ENCODE measurements around the gene MYRIP. TPM values are rescaled to one million over a fixed set of nuclear protein-coding genes. Genes with fewer than 3 reads are reported as not detected.

MYRIP gene
- total RNA-seq, 2 experiments from 2014 or later = not detected

DNA sequence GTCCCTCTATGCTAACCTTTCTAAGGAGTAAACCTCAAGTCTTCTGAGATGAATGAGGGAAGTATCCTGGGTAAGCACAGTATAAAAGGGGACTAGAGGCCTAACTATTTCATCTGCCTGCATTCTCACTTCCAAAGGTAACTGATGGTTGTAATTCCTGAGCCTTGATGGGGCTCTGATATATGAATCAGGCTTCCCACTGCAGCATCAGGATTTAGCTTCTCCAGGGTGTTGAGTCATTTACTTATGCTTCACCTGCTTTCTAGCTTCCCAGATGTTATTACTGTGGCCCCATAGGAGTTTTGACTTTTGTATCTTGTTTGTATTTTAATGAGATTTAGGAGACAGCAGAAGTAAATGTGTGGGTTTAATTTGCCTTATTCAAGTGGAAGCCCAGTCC lies 292.8 kb downstream of the MYRIP start:
- no peaks in the 10 kb centered on the region for H3K9me3 Mint-ChIP-seq
- H3K4me1 Mint-ChIP-seq = no peaks in the 10 kb centered on the region
- ChIA-PET POLR2A (no interaction called here), CTCF (no interaction called here)
- no peak overlapping the region for H3K27ac Mint-ChIP-seq
- peaks cover 8% of the 10 kb centered on the region for H3K27me3 Mint-ChIP-seq
- H3K4me3 Mint-ChIP-seq = no peak overlapping the region
- no peak for DNase-seq
- no peaks in the 10 kb centered on the region for H3K36me3 Mint-ChIP-seq (ENCODE audit: low read depth)

DNA sequence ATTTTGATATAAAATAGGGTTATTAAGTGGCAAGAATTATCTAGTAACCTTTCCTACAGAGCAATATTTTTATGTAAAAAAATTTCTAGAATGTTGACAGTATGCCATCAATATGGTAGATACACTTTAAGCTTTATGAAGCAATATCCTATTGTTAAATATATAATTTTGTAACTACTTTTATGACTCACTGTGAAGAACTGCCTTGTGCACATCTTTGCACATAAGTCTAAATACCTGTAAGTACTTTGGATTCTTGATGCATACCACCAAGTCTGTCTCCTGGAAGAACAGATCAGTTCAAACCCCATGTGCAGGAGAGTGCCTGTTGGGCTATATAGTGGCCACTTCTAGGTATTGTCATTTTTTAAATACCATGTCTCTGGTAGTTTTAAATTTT lies 294.4 kb downstream of the MYRIP start:
- no peaks in the 10 kb centered on the region for H3K4me1 Mint-ChIP-seq

GRCh38 chr3:40104441-40104840 lies 295.0 kb downstream of the MYRIP start:
- Mint-ChIP-seq H3K4me3 (no peak overlapping the region), H3K4me1 (no peaks in the 10 kb centered on the region)

More for the DNA sequence above, 294.4 kb downstream of the MYRIP start:
- H3K4me3 Mint-ChIP-seq = no peak overlapping the region
- H3K27me3 Mint-ChIP-seq = peaks cover 7% of the 10 kb centered on the region
- H3K27ac Mint-ChIP-seq = no peak overlapping the region
- ChIA-PET CTCF (no interaction called here), POLR2A (no interaction called here)
- DNase-seq = no peak
- no peaks in the 10 kb centered on the region for H3K36me3 Mint-ChIP-seq (ENCODE audit: low read depth)
- no peaks in the 10 kb centered on the region for H3K9me3 Mint-ChIP-seq

DNA sequence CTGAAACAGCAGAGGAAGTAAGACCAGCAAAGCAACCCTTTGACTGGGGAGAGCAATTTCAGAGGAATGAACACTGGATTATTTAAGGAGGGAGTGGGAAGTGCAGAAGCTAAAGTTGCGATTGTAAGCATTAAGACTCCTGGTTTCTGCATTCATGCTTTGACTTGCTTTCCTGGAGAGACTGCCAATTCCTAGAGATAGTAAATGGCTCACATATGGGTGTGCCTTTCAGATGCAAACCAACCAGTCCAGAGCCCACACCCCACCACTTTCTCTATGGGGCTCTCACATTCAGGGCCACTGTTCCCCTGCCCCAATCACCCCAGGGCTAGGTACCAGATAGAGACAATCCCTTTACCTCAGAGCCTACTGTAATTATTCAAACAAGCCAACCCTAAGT lies 299.2 kb downstream of the MYRIP start:
- ChIA-PET CTCF (no interaction called here), POLR2A (no interaction called here)
- no peaks in the 10 kb centered on the region for H3K9me3 Mint-ChIP-seq
- H3K4me3 Mint-ChIP-seq = no peak overlapping the region
- H3K27me3 Mint-ChIP-seq = peaks cover 2% of the 10 kb centered on the region
- no peak overlapping the region for H3K27ac Mint-ChIP-seq
- DNase-seq = no peak
- H3K36me3 Mint-ChIP-seq (ENCODE audit: low read depth) = no peaks in the 10 kb centered on the region
- H3K4me1 Mint-ChIP-seq = no peaks in the 10 kb centered on the region

More at GRCh38 chr3:40104441-40104840, 295.0 kb downstream of the MYRIP start:
- DNase-seq = no peak
- Mint-ChIP-seq H3K9me3 (no peaks in the 10 kb centered on the region), H3K27ac (no peak overlapping the region), H3K36me3 (ENCODE audit: low read depth) (no peaks in the 10 kb centered on the region), H3K27me3 (peaks cover 7% of the 10 kb centered on the region)
- POLR2A ChIA-PET = no interaction called here
- CTCF ChIA-PET = no interaction called here

- Mint-ChIP-seq H3K27me3 (peaks cover 2% of the 10 kb centered on the region), H3K9me3 (no peaks in the 10 kb centered on the region), H3K4me1 (no peaks in the 10 kb centered on the region), H3K27ac (no peak overlapping the region), H3K4me3 (no peak overlapping the region), H3K36me3 (ENCODE audit: low read depth) (no peaks in the 10 kb centered on the region)
- no peak for DNase-seq
- ChIA-PET POLR2A (no interaction called here), CTCF (no interaction called here)
Measured at GRCh38 chr3:40109641-40110490, 300.5 kb downstream of the MYRIP start.

- Mint-ChIP-seq H3K36me3 (ENCODE audit: low read depth) (no peaks in the 10 kb centered on the region), H3K27me3 (peaks cover 4% of the 10 kb centered on the region), H3K4me3 (no peak overlapping the region), H3K4me1 (no peaks in the 10 kb centered on the region), H3K27ac (no peak overlapping the region), H3K9me3 (no peaks in the 10 kb centered on the region)
- no peak for DNase-seq
- ChIA-PET CTCF (interaction anchor here (1.6 to 1.7 kb wide), 2 partner anchors 11 to 24 kb away, joined by 4 read pairs; no protein-coding TSS in a partner anchor), POLR2A (no interaction called here)
Measured at GRCh38 chr3:40116478-40117177, 307.2 kb downstream of the MYRIP start.

DNA sequence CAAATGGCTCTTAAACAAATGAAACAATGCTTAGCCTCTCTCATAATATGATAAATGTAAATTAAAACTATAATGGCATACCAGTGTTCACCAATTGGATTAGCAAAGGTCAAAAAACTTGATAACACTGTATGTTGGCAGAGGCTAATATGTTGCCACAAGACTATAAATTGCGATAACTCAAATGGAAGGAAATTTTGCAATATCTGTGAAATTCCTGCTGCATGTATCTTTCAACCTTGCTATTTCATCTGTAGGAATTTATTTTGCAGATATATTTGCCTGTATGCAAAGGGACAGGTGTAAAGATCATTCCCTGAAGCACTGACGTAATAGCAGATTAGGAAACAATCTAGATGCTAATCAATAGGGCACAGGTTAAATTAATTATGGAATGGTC lies 308.7 kb downstream of the MYRIP start:
- no peak for DNase-seq
- POLR2A ChIA-PET = no interaction called here
- Mint-ChIP-seq H3K4me3 (no peak overlapping the region), H3K9me3 (no peaks in the 10 kb centered on the region), H3K27me3 (peaks cover 4% of the 10 kb centered on the region), H3K36me3 (ENCODE audit: low read depth) (no peaks in the 10 kb centered on the region), H3K27ac (no peak overlapping the region), H3K4me1 (no peaks in the 10 kb centered on the region)
- CTCF ChIA-PET = interaction anchor here (1.6 to 1.7 kb wide), 2 partner anchors 10 to 26 kb away, joined by 4 read pairs; no protein-coding TSS in a partner anchor

DNA sequence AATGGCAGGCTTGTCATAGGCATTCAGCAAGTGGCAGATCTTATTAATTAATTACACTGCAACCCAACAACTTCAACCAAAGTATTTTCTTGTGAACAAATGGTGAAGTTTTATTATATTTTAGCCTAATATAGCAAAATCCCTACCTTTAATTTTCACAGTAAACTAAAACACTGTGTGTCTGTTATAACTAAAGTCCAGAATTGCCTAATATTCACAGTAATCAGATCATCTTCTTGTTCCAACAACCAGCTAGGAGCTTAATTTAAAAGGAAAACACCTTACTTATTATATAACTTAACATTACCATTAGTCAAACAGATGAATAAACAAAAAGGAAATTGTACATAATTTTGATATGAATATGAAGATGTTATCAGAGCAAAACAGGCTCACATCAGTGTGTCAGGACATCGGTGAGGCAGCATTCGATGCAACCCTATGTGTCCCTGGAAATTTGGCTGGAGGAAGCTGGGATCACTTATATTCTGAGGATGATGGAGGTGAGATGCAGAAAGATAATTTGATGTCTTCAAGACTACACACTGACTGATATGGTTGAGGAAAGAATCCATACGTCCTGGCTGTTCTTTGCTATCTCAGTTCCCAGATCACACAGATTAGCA lies 310.8 kb downstream of the MYRIP start:
- no peak for DNase-seq
- Mint-ChIP-seq H3K36me3 (ENCODE audit: low read depth) (no peaks in the 10 kb centered on the region), H3K9me3 (no peaks in the 10 kb centered on the region), H3K27ac (no peak overlapping the region), H3K4me3 (no peak overlapping the region), H3K4me1 (no peaks in the 10 kb centered on the region), H3K27me3 (peaks cover 4% of the 10 kb centered on the region)
- POLR2A ChIA-PET = no interaction called here
- CTCF ChIA-PET = interaction anchor here (0.6 to 1.2 kb wide), 3 partner anchors 18 to 600 kb away, joined by 3 read pairs; no protein-coding TSS in a partner anchor

GRCh38 chr3:40120806-40121205 lies 311.4 kb downstream of the MYRIP start:
- peaks cover 4% of the 10 kb centered on the region for H3K27me3 Mint-ChIP-seq
- H3K27ac Mint-ChIP-seq = no peak overlapping the region
- no peaks in the 10 kb centered on the region for H3K36me3 Mint-ChIP-seq (ENCODE audit: low read depth)
- no peaks in the 10 kb centered on the region for H3K9me3 Mint-ChIP-seq
- DNase-seq = no peak
- no peaks in the 10 kb centered on the region for H3K4me1 Mint-ChIP-seq
- ChIA-PET POLR2A (no interaction called here), CTCF (interaction anchor here (1.1 to 1.2 kb wide), 2 partner anchors 17 to 50 kb away, joined by 3 read pairs; no protein-coding TSS in a partner anchor)
- no peak overlapping the region for H3K4me3 Mint-ChIP-seq

GRCh38 chr3:40124918-40125317 lies 315.5 kb downstream of the MYRIP start:
- no peak for DNase-seq
- Mint-ChIP-seq H3K27ac (no peak overlapping the region), H3K4me1 (no peaks in the 10 kb centered on the region), H3K9me3 (no peaks in the 10 kb centered on the region), H3K27me3 (no peaks in the 10 kb centered on the region), H3K4me3 (no peak overlapping the region), H3K36me3 (ENCODE audit: low read depth) (no peaks in the 10 kb centered on the region)
- CTCF ChIA-PET = no interaction called here
- POLR2A ChIA-PET = no interaction called here

GRCh38 chr3:40128166-40128565 lies 318.8 kb downstream of the MYRIP start:
- Mint-ChIP-seq H3K27me3 (no peaks in the 10 kb centered on the region), H3K9me3 (no peaks in the 10 kb centered on the region), H3K27ac (no peak overlapping the region), H3K4me3 (no peak overlapping the region), H3K36me3 (ENCODE audit: low read depth) (no peaks in the 10 kb centered on the region), H3K4me1 (no peaks in the 10 kb centered on the region)
- ChIA-PET CTCF (interaction anchor here (2.0 kb wide), 1 partner anchor 11 kb away, joined by 4 read pairs; no protein-coding TSS in a partner anchor), POLR2A (no interaction called here)
- no peak for DNase-seq

GRCh38 chr3:40129510-40129909 lies 320.1 kb downstream of the MYRIP start:
- Mint-ChIP-seq H3K27ac (no peak overlapping the region), H3K4me3 (no peak overlapping the region), H3K9me3 (peaks cover 5% of the 10 kb centered on the region), H3K36me3 (ENCODE audit: low read depth) (no peaks in the 10 kb centered on the region), H3K27me3 (no peaks in the 10 kb centered on the region), H3K4me1 (no peaks in the 10 kb centered on the region)
- ChIA-PET POLR2A (no interaction called here), CTCF (no interaction called here)
- DNase-seq = no peak

- Mint-ChIP-seq H3K4me3 (no peak overlapping the region), H3K27ac (no peak overlapping the region), H3K36me3 (ENCODE audit: low read depth) (no peaks in the 10 kb centered on the region), H3K27me3 (no peaks in the 10 kb centered on the region), H3K9me3 (peaks cover 5% of the 10 kb centered on the region), H3K4me1 (no peaks in the 10 kb centered on the region)
- no peak for DNase-seq
- POLR2A ChIA-PET = no interaction called here
- CTCF ChIA-PET = no interaction called here
Measured at GRCh38 chr3:40129981-40130380, 320.6 kb downstream of the MYRIP start.

Measured in activated CD4-positive, alpha-beta T cell treated with anti-CD3 and anti-CD28 coated beads, Interleukin-2, amount 10 ng/mL, durations not matched to agents 7 days and 5 days (primary cell).